Panc1 (cell line): ENCODE data around the gene DDA1. TPM values are rescaled to one million over a fixed set of nuclear protein-coding genes. Genes with fewer than 3 reads are reported as not detected.

Experiments used
- ATAC-seq: fragments of 200-7000 bp; cut with Tn5 transposase; 2 replicates; pipeline ENCODE4 v1.9.1; 2020; ENCODE audit warnings: mild to moderate bottlenecking, moderate library complexity
- BruUV-seq: library from RNA; stranded (reverse); fragments of 400-500 nt; replicated peaks from 2 replicates; lab custom pipeline; 2021; lab: Mats Ljungman, UMichigan
- CTCF ChIA-PET: fragments of 300-600 bp; sonication (Branson Sonifier 250); formaldehyde crosslinking; loops from one replicate; lab custom pipeline; 2022; ENCODE audit warnings: antibody characterized with exemption; lab: Charles Lee
- POLR2A ChIA-PET: fragments of 300-600 bp; sonication (Branson Sonifier 250); formaldehyde crosslinking; loops from one replicate; lab custom pipeline; 2022; ENCODE audit warnings: antibody characterized with exemption; lab: Charles Lee
- DNase-seq: peaks from one replicate; pipeline ENCODE4 v3.0.0-alpha.2; 2010; ENCODE audit warnings: low read depth, low spot score
- H3K27ac ChIP-seq: 2 replicates; pipeline ENCODE4 v1.5.1; 2011; ENCODE audit warnings: mild to moderate bottlenecking, low read length, inconsistent platforms
- H3K27me3 ChIP-seq: fragments of 200-500 bp; sonication (Bioruptor generic); 2 replicates; pipeline ENCODE4 v1.6.0; 2014; ENCODE audit warnings: low read length, inconsistent platforms; ENCODE audit not compliant: control insufficient read depth, insufficient read depth
- H3K36me3 ChIP-seq: fragments of 200-500 bp; sonication (Bioruptor generic); 2 replicates; pipeline ENCODE4 v1.5.1; 2014; ENCODE audit warnings: inconsistent platforms, mild to moderate bottlenecking, low read length, moderate library complexity; ENCODE audit not compliant: control insufficient read depth, insufficient read depth
- H3K4me1 ChIP-seq: 2 replicates; pipeline ENCODE4 v1.5.1; 2011; ENCODE audit warnings: inconsistent platforms, mild to moderate bottlenecking, low read length, moderate library complexity; ENCODE audit not compliant: control insufficient read depth, insufficient read depth
- H3K4me3 ChIP-seq, 2 experiments: 2 replicates each; pipeline ENCODE4 v1.5.1; 2011 to 2012; ENCODE audit warnings: low read depth in 2 of 2, low read length in 2 of 2, mild to moderate bottlenecking in 2 of 2, inconsistent platforms in 1 of 2, moderate library complexity in 1 of 2
- H3K9me3 ChIP-seq: fragments of 200-500 bp; sonication (Bioruptor generic); 2 replicates; pipeline ENCODE4 v1.5.1; 2014; ENCODE audit warnings: low read depth, mild to moderate bottlenecking, inconsistent platforms, low read length, moderate library complexity; ENCODE audit not compliant: control insufficient read depth, insufficient read depth
- CTCF ChIP-seq: fragments of 450-650 bp; IDR thresholded peaks from 2 replicates; pipeline ENCODE4 v1.5.1; 2017; ENCODE audit warnings: mild to moderate bottlenecking
- POLR2AphosphoS5 ChIP-seq: IDR thresholded peaks from 2 replicates; pipeline ENCODE4 v1.6.1; 2012; ENCODE audit warnings: mild to moderate bottlenecking, low read depth, low read length, moderate library complexity
- REST ChIP-seq, 2 experiments: IDR thresholded peaks; 2 replicates each; pipeline ENCODE4 v1.6.1; 2011 to 2012; ENCODE audit warnings: low read depth in 2 of 2, control low read depth in 1 of 2, low read length in 1 of 2, mild to moderate bottlenecking in 1 of 2, moderate library complexity in 1 of 2; ENCODE audit not compliant: insufficient read depth in 1 of 2
- SIN3A ChIP-seq: IDR thresholded peaks from 2 replicates; pipeline ENCODE4 v1.6.1; 2012; ENCODE audit warnings: low read depth, mild to moderate bottlenecking, low read length, moderate library complexity, borderline replicate concordance; ENCODE audit not compliant: insufficient read depth
- TCF7L2 ChIP-seq: IDR thresholded peaks from 2 replicates; pipeline ENCODE4 v1.6.1; 2011; ENCODE audit warnings: mild to moderate bottlenecking, low read depth, low read length, inconsistent platforms
- in situ Hi-C: cut with HindIII; loops from 2 replicates; pipeline ENCODE4 v1.10.0; 2016; ENCODE audit warnings: low sequenced_read_pairs, low pct_unique_long_range_greater_than_20kb
- intact Hi-C: fragments of 100-400 bp; cut with micrococcal nuclease; formaldehyde crosslinking; loops from one replicate; pipeline ENCODE4 v1.10.0; 2022; ENCODE audit not compliant: unreplicated experiment
- total RNA-seq: library from RNA; stranded (reverse); gene quantifications from one replicate; pipeline ENCODE4 v1.2.1, GENCODE V29; 2021; ENCODE audit not compliant: unreplicated experiment

The DDA1 gene
- total RNA-seq, 1 experiment from 2014 or later = 56.0 TPM

GRCh38 chr19:17333611-17334413 is 24.4 kb downstream of the DDA1 start:
- H3K36me3 ChIP-seq = peaks cover 7% of the 10 kb centered on the region; the same call in 1 of the 2 replicates
- in situ Hi-C loops = no loop called here
- ATAC-seq (no peak), DNase-seq (no peak)
- H3K4me3 ChIP-seq = peak overlapping the region; percentile 65 to 67
- no peaks in the 10 kb centered on the region for H3K27me3 ChIP-seq
- no peaks in the 10 kb centered on the region for H3K9me3 ChIP-seq
- ChIA-PET POLR2A (no interaction called here), CTCF (interaction anchor here (0.6 kb wide), 1 partner anchor 24 kb away, joined by 4 read pairs; no protein-coding TSS in a partner anchor)
- H3K4me1 ChIP-seq = peaks cover 12% of the 10 kb centered on the region
- BruUV-seq = no TSS peak
- peak overlapping the region; percentile 48; the same call in 1 of the 2 replicates for H3K27ac ChIP-seq
- TF ChIP-seq TCF7L2 (no peak), CTCF (no peak), POLR2AphosphoS5 (no peak), SIN3A (no peak), REST (IDR thresholded peaks at IDR 0.05; ENCODE audit: insufficient read depth in 1 of 2, low read depth in 2 of 2, low read length in 1 of 2) (no peak)
- intact Hi-C loops = no loop called here

GRCh38 chr19:17334414-17335409 is 25.3 kb downstream of the DDA1 start, which contains the start of gene ANO8:
TSS of gene ANO8 (minus strand) at chr19:17334855. CDS start at chr19:17334670, 185 bp downstream.
- DNase-seq (peak; percentile 90), ATAC-seq (peak; percentile 76)
- POLR2A ChIA-PET = no interaction called here
- CTCF ChIA-PET = interaction anchor here (0.6 kb wide), 1 partner anchor 20 kb away, joined by 3 read pairs; no protein-coding TSS in a partner anchor
- TF ChIP-seq REST (IDR thresholded peaks at IDR 0.05; ENCODE audit: insufficient read depth in 1 of 2, low read depth in 2 of 2, low read length in 1 of 2) = no peak
- peak; percentile 49; the same call in 1 of the 2 replicates for TF ChIP-seq TCF7L2
- no peak; the same call in 1 of the 2 replicates for TF ChIP-seq SIN3A
- TF ChIP-seq POLR2AphosphoS5 = peak; percentile 31; the same call in 1 of the 2 replicates
- TF ChIP-seq CTCF = no peak
- Histone ChIP-seq H3K27me3 (no peaks in the 10 kb centered on the region), H3K27ac (peak within 1 kb of the TSS; percentile 98), H3K4me3 (peak within 1 kb of the TSS; percentile 65 to 67), H3K36me3 (peaks cover 7% of the 10 kb centered on the region; the same call in 1 of the 2 replicates), H3K9me3 (no peaks in the 10 kb centered on the region), H3K4me1 (peaks cover 12% of the 10 kb centered on the region)
- in situ Hi-C loops (no loop called here), intact Hi-C loops (no loop called here)
- BruUV-seq = no TSS peak
